Activated CD4-positive, alpha-beta T cell treated with anti-CD3 and anti-CD28 coated beads, Interleukin-2, amount 10 ng/mL, durations not matched to agents 7 days and 5 days (primary cell): ENCODE data around the gene DNAH17. TPM values are rescaled to one million over a fixed set of nuclear protein-coding genes. Genes with fewer than 3 reads are reported as not detected.

Experiments
- CTCF ChIA-PET: fragments of 350-600 bp; sonication (Branson Sonifier 250); formaldehyde crosslinking; loops from one replicate; lab custom pipeline; 2021; ENCODE audit warnings: antibody characterized with exemption; lab: Charles Lee
- POLR2A ChIA-PET: fragments of 350-600 bp; sonication (Branson Sonifier 250); formaldehyde crosslinking; loops from one replicate; lab custom pipeline; 2021; ENCODE audit warnings: antibody characterized with exemption; lab: Charles Lee
- DNase-seq: peaks from one replicate; pipeline ENCODE4 v3.0.0-alpha.2; 2020
- H3K27ac Mint-ChIP-seq: one replicate; pipeline ENCODE4 v1.8.0; 2021; ENCODE audit warnings: mild to moderate bottlenecking, moderate library complexity, mixed read lengths
- H3K27me3 Mint-ChIP-seq: one replicate; pipeline ENCODE4 v1.8.0; 2021; ENCODE audit warnings: mixed read lengths
- H3K36me3 Mint-ChIP-seq: one replicate; pipeline ENCODE4 v1.8.0; 2021; ENCODE audit warnings: low read depth, mixed read lengths
- H3K4me1 Mint-ChIP-seq: one replicate; pipeline ENCODE4 v1.8.0; 2021; ENCODE audit warnings: mixed read lengths
- H3K4me3 Mint-ChIP-seq: one replicate; pipeline ENCODE4 v1.8.0; 2021; ENCODE audit warnings: mild to moderate bottlenecking, moderate library complexity, mixed read lengths
- H3K9me3 Mint-ChIP-seq: one replicate; pipeline ENCODE4 v1.8.0; 2021; ENCODE audit warnings: mixed read lengths
- total RNA-seq, 2 experiments: library from RNA; stranded (reverse); gene quantifications; one replicate each; pipeline ENCODE4 v1.2.3, GENCODE V29; 2021

Gene DNAH17
- total RNA-seq, 2 experiments from 2014 or later = 0.07 to 0.15 TPM

- Mint-ChIP-seq H3K9me3 (no peaks in the 10 kb centered on the region), H3K27me3 (no peaks in the 10 kb centered on the region), H3K4me1 (no peaks in the 10 kb centered on the region), H3K27ac (no peak overlapping the region), H3K36me3 (no peaks in the 10 kb centered on the region), H3K4me3 (no peak overlapping the region)
- ChIA-PET POLR2A (no interaction called here), CTCF (interaction anchor here (1.2 kb wide), 1 partner anchor 15 kb away, joined by 3 read pairs; no protein-coding TSS in a partner anchor)
- no peak for DNase-seq
Observed at GRCh38 chr17:78460951-78461798, 116.0 kb downstream of the DNAH17 start.

- CTCF ChIA-PET = interaction anchor here (1.2 kb wide), 1 partner anchor 14 kb away, joined by 3 read pairs; no protein-coding TSS in a partner anchor
- Mint-ChIP-seq H3K27ac (no peak overlapping the region), H3K4me3 (no peak overlapping the region), H3K36me3 (no peaks in the 10 kb centered on the region), H3K27me3 (no peaks in the 10 kb centered on the region), H3K9me3 (no peaks in the 10 kb centered on the region), H3K4me1 (no peaks in the 10 kb centered on the region)
- no peak for DNase-seq
- POLR2A ChIA-PET = no interaction called here
Observed at GRCh38 chr17:78460176-78460675, 117.0 kb downstream of the DNAH17 start.

DNA sequence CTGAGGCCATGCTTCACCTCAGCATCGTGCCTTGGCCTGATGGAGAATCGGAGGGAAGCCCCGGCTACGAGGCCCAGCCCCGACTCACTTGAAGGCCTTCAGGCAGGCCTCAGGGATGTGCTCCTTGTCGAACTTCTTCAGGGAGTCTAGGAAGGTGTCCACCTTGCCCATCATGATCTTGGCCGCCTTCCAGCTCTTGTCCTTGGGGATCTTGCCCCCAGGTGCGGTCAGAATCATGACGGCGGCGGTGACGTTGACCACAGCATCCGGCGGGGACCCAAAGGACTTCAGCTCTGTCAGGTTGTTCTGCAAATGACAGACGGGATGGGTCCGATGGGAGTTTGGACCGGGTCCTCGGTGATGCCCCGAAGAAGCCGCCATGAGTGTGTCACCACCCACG lies 117.5 kb downstream of the DNAH17 start:
- Mint-ChIP-seq H3K9me3 (no peaks in the 10 kb centered on the region), H3K36me3 (no peaks in the 10 kb centered on the region), H3K4me1 (no peaks in the 10 kb centered on the region), H3K4me3 (no peak overlapping the region), H3K27me3 (no peaks in the 10 kb centered on the region), H3K27ac (no peak overlapping the region)
- ChIA-PET POLR2A (no interaction called here), CTCF (interaction anchor here (0.6 to 1.2 kb wide), 2 partner anchors 13 to 475 kb away, joined by 3 to 4 read pairs; no protein-coding TSS in a partner anchor)
- DNase-seq = no peak

GRCh38 chr17:78458736-78459335 lies 118.4 kb downstream of the DNAH17 start:
- Mint-ChIP-seq H3K36me3 (no peaks in the 10 kb centered on the region), H3K27ac (no peak overlapping the region), H3K9me3 (no peaks in the 10 kb centered on the region), H3K27me3 (no peaks in the 10 kb centered on the region), H3K4me3 (no peak overlapping the region), H3K4me1 (no peaks in the 10 kb centered on the region)
- ChIA-PET POLR2A (no interaction called here), CTCF (interaction anchor here (0.6 kb wide), 2 partner anchors 212 to 474 kb away, joined by 4 read pairs; no protein-coding TSS in a partner anchor)
- no peak for DNase-seq

DNA sequence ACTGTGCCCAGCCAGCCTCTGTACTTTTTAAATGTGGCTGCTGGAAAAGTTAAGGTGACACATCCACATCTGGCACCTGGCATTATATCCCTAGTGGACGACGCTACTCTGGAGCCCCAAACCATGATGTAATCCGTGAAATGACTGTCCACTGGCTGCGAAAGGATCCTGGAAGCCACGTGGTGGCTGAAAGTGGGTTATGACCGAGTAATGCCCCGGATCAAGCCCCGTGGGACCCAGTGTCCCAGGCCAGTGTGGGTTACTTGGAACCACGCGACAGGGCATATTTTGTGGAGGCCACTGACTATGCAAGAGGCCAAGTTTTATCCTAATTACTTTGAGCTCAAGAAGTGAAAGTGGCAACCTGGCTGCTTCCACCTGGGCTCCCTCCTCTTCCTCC lies 119.1 kb downstream of the DNAH17 start:
- DNase-seq = no peak
- H3K9me3 Mint-ChIP-seq = no peaks in the 10 kb centered on the region
- ChIA-PET CTCF (no interaction called here), POLR2A (interaction anchor here (0.6 kb wide), 1 partner anchor 279 kb away, joined by 3 read pairs; no protein-coding TSS in a partner anchor)
- no peaks in the 10 kb centered on the region for H3K4me1 Mint-ChIP-seq
- no peak overlapping the region for H3K27ac Mint-ChIP-seq
- H3K27me3 Mint-ChIP-seq = no peaks in the 10 kb centered on the region
- no peak overlapping the region for H3K4me3 Mint-ChIP-seq
- no peaks in the 10 kb centered on the region for H3K36me3 Mint-ChIP-seq

DNA sequence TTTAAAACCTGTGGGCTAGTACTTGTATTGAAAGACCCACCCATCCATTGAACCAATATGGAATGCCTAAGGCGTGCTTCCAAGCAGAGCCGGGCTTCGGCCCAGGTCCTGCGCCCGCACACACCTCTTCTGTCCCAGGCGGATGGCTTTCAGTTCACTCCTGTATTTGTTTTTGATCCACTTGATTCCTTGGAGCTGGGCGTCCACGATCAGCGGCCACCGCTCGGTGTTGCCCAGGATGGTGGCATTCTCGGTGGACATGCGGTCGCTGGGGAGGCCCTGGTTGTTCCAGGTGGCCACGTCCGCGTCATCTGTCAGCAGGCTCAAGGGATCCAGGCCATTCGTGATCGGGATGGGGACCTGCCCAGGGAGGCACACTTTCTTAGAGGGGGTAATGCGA lies 122.8 kb downstream of the DNAH17 start:
- H3K4me1 Mint-ChIP-seq = peaks cover 2% of the 10 kb centered on the region
- POLR2A ChIA-PET = no interaction called here
- CTCF ChIA-PET = interaction anchor here (1.6 to 2.5 kb wide), 2 partner anchors 9 to 14 kb away, joined by 4 to 6 read pairs; no protein-coding TSS in a partner anchor
- H3K9me3 Mint-ChIP-seq = no peaks in the 10 kb centered on the region
- no peak overlapping the region for H3K27ac Mint-ChIP-seq
- DNase-seq = no peak
- H3K36me3 Mint-ChIP-seq = no peaks in the 10 kb centered on the region
- H3K27me3 Mint-ChIP-seq = no peaks in the 10 kb centered on the region
- no peak overlapping the region for H3K4me3 Mint-ChIP-seq

DNA sequence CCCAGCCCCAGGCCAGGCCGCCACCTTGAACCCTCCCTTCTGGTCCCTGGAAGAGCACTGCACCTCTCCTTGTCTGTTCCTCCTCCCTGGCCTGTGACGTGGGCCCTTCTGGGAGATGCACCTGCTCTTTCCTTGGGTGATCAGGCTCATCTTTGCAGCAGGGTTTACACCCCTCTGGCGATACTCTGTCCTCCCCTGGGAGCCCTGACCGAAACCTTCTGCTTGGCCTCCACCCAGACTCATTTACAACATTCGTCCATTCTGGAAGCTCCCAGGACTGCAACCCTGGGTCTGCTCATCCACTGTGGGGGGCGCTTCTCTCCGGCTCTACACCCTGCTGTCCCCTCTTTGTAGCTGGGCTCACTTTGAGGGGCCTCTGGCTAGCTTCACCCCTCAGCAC lies 125.4 kb downstream of the DNAH17 start:
- Mint-ChIP-seq H3K27ac (no peak overlapping the region), H3K27me3 (no peaks in the 10 kb centered on the region), H3K4me1 (peaks cover 2% of the 10 kb centered on the region), H3K4me3 (no peak overlapping the region), H3K9me3 (no peaks in the 10 kb centered on the region), H3K36me3 (no peaks in the 10 kb centered on the region)
- ChIA-PET CTCF (no interaction called here), POLR2A (no interaction called here)
- DNase-seq = no peak

- POLR2A ChIA-PET = no interaction called here
- Mint-ChIP-seq H3K27ac (no peak overlapping the region), H3K4me1 (peaks cover 2% of the 10 kb centered on the region), H3K36me3 (no peaks in the 10 kb centered on the region), H3K9me3 (no peaks in the 10 kb centered on the region), H3K27me3 (no peaks in the 10 kb centered on the region), H3K4me3 (no peak overlapping the region)
- DNase-seq = no peak
- CTCF ChIA-PET = no interaction called here
Observed at GRCh38 chr17:78450696-78451345, 126.4 kb downstream of the DNAH17 start.

DNA sequence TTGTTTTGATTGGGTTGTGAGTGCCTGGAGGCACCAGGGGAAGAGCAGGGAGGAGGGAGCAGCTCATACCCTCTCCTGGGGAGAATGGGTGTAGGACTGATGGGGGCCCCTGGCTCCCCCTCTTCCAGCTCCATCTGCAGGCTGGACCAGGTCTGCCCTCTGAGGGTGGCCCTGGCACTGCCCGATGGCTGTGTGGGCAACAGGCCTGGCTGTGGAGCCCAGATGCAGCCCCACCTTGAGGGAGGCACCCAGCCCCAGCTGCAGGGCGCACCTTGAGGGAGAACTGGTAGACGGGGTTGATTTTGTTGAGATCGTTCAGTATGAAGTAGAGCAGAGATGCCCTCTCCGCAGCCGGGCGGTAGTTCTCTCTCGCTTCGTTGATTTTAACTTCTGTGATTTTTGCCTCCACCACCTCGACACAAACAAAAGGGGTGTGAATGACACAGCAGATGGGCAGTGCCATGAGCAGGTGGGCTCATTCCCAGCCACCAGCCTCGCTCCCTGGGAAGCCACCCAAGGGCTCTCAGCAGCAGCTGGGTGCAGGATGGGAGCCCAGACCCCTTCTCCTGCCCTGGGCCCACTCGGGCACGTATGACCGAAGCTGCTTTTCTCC lies 127.1 kb downstream of the DNAH17 start:
- Mint-ChIP-seq H3K4me3 (no peak overlapping the region), H3K4me1 (peaks cover 2% of the 10 kb centered on the region), H3K27me3 (no peaks in the 10 kb centered on the region), H3K36me3 (no peaks in the 10 kb centered on the region), H3K9me3 (no peaks in the 10 kb centered on the region), H3K27ac (no peak overlapping the region)
- POLR2A ChIA-PET = no interaction called here
- DNase-seq = no peak
- CTCF ChIA-PET = no interaction called here

GRCh38 chr17:78448356-78448993 lies 128.7 kb downstream of the DNAH17 start:
- Mint-ChIP-seq H3K4me3 (no peak overlapping the region), H3K36me3 (no peaks in the 10 kb centered on the region), H3K27ac (no peak overlapping the region), H3K9me3 (no peaks in the 10 kb centered on the region), H3K4me1 (peaks cover 2% of the 10 kb centered on the region), H3K27me3 (no peaks in the 10 kb centered on the region)
- ChIA-PET POLR2A (no interaction called here), CTCF (interaction anchor here (0.8 to 1.4 kb wide), 2 partner anchors 27 to 269 kb away, joined by 3 to 4 read pairs; no protein-coding TSS in a partner anchor)
- no peak for DNase-seq

GRCh38 chr17:78446833-78447232 lies 130.4 kb downstream of the DNAH17 start:
- Mint-ChIP-seq H3K27ac (no peak overlapping the region), H3K4me3 (no peak overlapping the region), H3K9me3 (no peaks in the 10 kb centered on the region), H3K36me3 (no peaks in the 10 kb centered on the region), H3K27me3 (no peaks in the 10 kb centered on the region), H3K4me1 (peaks cover 2% of the 10 kb centered on the region)
- DNase-seq = no peak
- POLR2A ChIA-PET = no interaction called here
- CTCF ChIA-PET = interaction anchor here (0.6 to 1.7 kb wide), 5 partner anchors 14 to 404 kb away, joined by 3 to 5 read pairs (median 3); no protein-coding TSS in a partner anchor

DNA sequence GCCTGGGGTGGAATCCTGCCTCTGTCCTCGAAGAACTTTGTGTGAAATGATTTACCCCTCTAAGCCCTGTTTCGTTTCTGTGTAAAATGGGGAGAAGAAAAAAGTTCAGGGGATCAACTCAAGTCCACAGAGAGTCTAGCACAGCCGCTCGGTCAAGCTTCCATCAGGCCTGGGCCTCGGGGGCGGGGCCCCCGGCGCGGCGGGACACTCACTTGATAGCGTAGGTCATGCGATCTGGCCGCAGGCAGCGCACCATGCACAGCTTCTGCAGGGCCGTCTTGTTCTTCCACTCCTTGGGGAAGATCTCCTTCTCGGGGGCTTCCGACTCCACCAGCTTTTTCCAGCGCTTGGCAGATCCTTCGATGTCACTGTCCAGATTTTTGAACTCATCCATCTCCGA lies 132.8 kb downstream of the DNAH17 start:
- H3K4me3 Mint-ChIP-seq = no peak overlapping the region
- POLR2A ChIA-PET = no interaction called here
- no peaks in the 10 kb centered on the region for H3K9me3 Mint-ChIP-seq
- no peak for DNase-seq
- no peaks in the 10 kb centered on the region for H3K27me3 Mint-ChIP-seq
- no peaks in the 10 kb centered on the region for H3K36me3 Mint-ChIP-seq
- H3K4me1 Mint-ChIP-seq = no peaks in the 10 kb centered on the region
- CTCF ChIA-PET = interaction anchor here (1.6 kb wide), 1 partner anchor 10 kb away, joined by 6 read pairs; no protein-coding TSS in a partner anchor
- H3K27ac Mint-ChIP-seq = no peak overlapping the region
